GM23338 (cell line): ENCODE data around the gene DDX24. TPM values are rescaled to one million over a fixed set of nuclear protein-coding genes. Genes with fewer than 3 reads are reported as not detected.

Experiments
- ATAC-seq: fragments of 200-7000 bp; cut with Tn5 transposase; 3 replicates; pipeline ENCODE4 v1.9.1; 2020
- DNase-seq: peaks from one replicate; pipeline ENCODE4 v3.0.0-alpha.2; 2015; ENCODE audit warnings: low spot score
- H2AFZ ChIP-seq: fragments of 200-600 bp; sonication (generic); 2 replicates; pipeline ENCODE4 v1.8.0; 2016; ENCODE audit warnings: antibody characterized with exemption, mild to moderate bottlenecking, moderate library complexity
- H3F3A ChIP-seq: fragments of 200-600 bp; sonication (generic); replicated peaks from 2 replicates; pipeline ENCODE4 v1.8.0; 2017; ENCODE audit warnings: antibody characterized with exemption, mixed run types, low read depth
- H3K27ac ChIP-seq: fragments of 200-600 bp; sonication (generic); 2 replicates; pipeline ENCODE4 v1.6.1; 2016; ENCODE audit warnings: low read depth
- H3K27me3 ChIP-seq: fragments of 200-600 bp; sonication (generic); 2 replicates; pipeline ENCODE4 v1.8.0; 2016; ENCODE audit warnings: mild to moderate bottlenecking, mixed run types, moderate library complexity; ENCODE audit not compliant: insufficient read depth
- H3K36me3 ChIP-seq: fragments of 200-600 bp; sonication (generic); 2 replicates; pipeline ENCODE4 v1.8.0; 2016; ENCODE audit warnings: mild to moderate bottlenecking; ENCODE audit not compliant: insufficient read depth
- H3K4me1 ChIP-seq: fragments of 200-600 bp; sonication (generic); 2 replicates; pipeline ENCODE4 v1.8.0; 2016; ENCODE audit warnings: mild to moderate bottlenecking, moderate library complexity; ENCODE audit not compliant: insufficient read depth
- H3K4me2 ChIP-seq: fragments of 200-600 bp; sonication (generic); 2 replicates; pipeline ENCODE4 v1.7.1; 2017; ENCODE audit warnings: mixed run types
- H3K4me3 ChIP-seq: fragments of 200-600 bp; sonication (generic); 2 replicates; pipeline ENCODE4 v1.6.1; 2016; ENCODE audit warnings: mixed run types
- H3K79me2 ChIP-seq: fragments of 200-600 bp; sonication (generic); replicated peaks from 2 replicates; pipeline ENCODE4 v1.8.0; 2017; ENCODE audit warnings: mild to moderate bottlenecking; ENCODE audit not compliant: insufficient read depth
- H3K9me2 ChIP-seq: fragments of 200-600 bp; sonication (generic); 2 replicates; pipeline ENCODE4 v1.8.0; 2017; ENCODE audit not compliant: insufficient read depth
- H4K20me1 ChIP-seq: fragments of 200-600 bp; sonication (generic); replicated peaks from 2 replicates; pipeline ENCODE4 v1.8.0; 2017; ENCODE audit warnings: mild to moderate bottlenecking; ENCODE audit not compliant: insufficient read depth
- H3K27ac Mint-ChIP-seq: 2 replicates; pipeline ENCODE4 v1.8.0; 2020; ENCODE audit warnings: inconsistent platforms, mild to moderate bottlenecking, moderate library complexity, mixed read lengths
- H3K27me3 Mint-ChIP-seq: 3 replicates; pipeline ENCODE4 v1.8.0; 2022; ENCODE audit warnings: low read depth, mild to moderate bottlenecking, moderate library complexity, mixed read lengths, inconsistent platforms; ENCODE audit not compliant: insufficient read depth, poor library complexity
- H3K36me3 Mint-ChIP-seq: 3 replicates; pipeline ENCODE4 v1.8.0; 2021; ENCODE audit warnings: low read depth, mild to moderate bottlenecking, inconsistent platforms, moderate library complexity, mixed read lengths
- H3K4me1 Mint-ChIP-seq: 3 replicates; pipeline ENCODE4 v1.8.0; 2020; ENCODE audit warnings: mild to moderate bottlenecking, inconsistent platforms, mixed read lengths
- H3K4me3 Mint-ChIP-seq: 3 replicates; pipeline ENCODE4 v1.8.0; 2021; ENCODE audit warnings: moderate library complexity, mild to moderate bottlenecking, inconsistent platforms, mixed read lengths
- H3K9me3 Mint-ChIP-seq: 3 replicates; pipeline ENCODE4 v1.8.0; 2020; ENCODE audit warnings: moderate library complexity, mild to moderate bottlenecking, inconsistent platforms, mixed read lengths
- CREB1 ChIP-seq: fragments of 250-450 bp; sonication (Bioruptor Pico); IDR thresholded peaks from 2 replicates; pipeline ENCODE4 v1.5.0; 2020; ENCODE audit warnings: low read depth, mild to moderate bottlenecking, moderate library complexity
- JUNB ChIP-seq: IDR thresholded peaks from one replicate; pipeline ENCODE4 v1.6.1; 2016; ENCODE audit warnings: antibody characterized with exemption; ENCODE audit not compliant: unreplicated experiment
- NANOG ChIP-seq: IDR thresholded peaks from 2 replicates; pipeline ENCODE4 v1.6.1; 2016; ENCODE audit warnings: antibody characterized with exemption, borderline replicate concordance
- POLR2AphosphoS5 ChIP-seq: IDR thresholded peaks from 2 replicates; pipeline ENCODE4 v1.6.1; 2016; ENCODE audit warnings: antibody characterized with exemption, low read depth
- ZNF331 ChIP-seq: fragments of 250-450 bp; sonication (Bioruptor Pico); IDR thresholded peaks from 2 replicates; pipeline ENCODE4 v1.5.0; 2020; ENCODE audit warnings: low read depth, mild to moderate bottlenecking, moderate library complexity
- polyA plus RNA-seq: library from polyadenylated mRNA; unstranded; fragments of >200 nt; fragmentation: Nextera tagmentation; extraction: Ambion mirVana; gene quantifications from 2 replicates; pipeline ENCODE4 v1.2.1, GENCODE V29; 2016
- total RNA-seq: library from RNA; depleted of rRNA; stranded (reverse); fragments of >200 nt; shearing (Covaris generic); gene quantifications from 2 replicates; pipeline ENCODE4 v1.2.3, GENCODE V29; 2014
- TF ChIP-seq, protein P1 (sequence below): fragments of 250-450 bp; sonication (Bioruptor Pico); IDR thresholded peaks from 2 replicates; pipeline ENCODE4 v1.5.0; 2020; ENCODE audit warnings: mild to moderate bottlenecking, moderate library complexity
- TF ChIP-seq, protein P2 (sequence below): IDR thresholded peaks from 2 replicates; pipeline ENCODE4 v1.6.1; 2016; ENCODE audit warnings: antibody characterized with exemption

DDX24 gene
- total and polyA plus RNA-seq, 2 experiments from 2014 or later, result 150 to 265 TPM

DNA sequence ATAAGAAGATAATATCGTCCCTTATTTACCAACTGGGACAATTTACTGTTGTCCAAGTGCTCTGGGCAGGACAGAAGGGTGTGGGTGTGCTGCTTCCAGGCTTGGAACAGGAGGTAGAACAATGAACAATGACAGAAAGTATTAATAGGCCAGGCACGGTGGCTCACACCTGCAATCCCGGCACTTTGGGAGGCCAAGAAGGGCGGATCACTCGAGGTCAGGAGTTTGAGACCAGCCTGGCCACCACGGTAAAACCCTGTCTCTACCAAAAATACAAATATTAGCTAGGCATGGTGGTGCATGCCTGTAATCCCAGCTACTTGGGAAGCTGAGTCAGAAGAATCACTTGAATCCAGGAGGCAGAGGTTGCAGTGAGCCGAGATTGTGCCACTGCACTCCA lies 32.1 kb upstream of the DDX24 start:
- no peaks in the 10 kb centered on the region for H4K20me1 ChIP-seq
- Mint-ChIP-seq H3K27ac (no peak overlapping the region), H3K4me1 (peaks cover 15% of the 10 kb centered on the region), H3K27me3 (peaks cover 1% of the 10 kb centered on the region), H3K36me3 (no peaks in the 10 kb centered on the region), H3K9me3 (no peaks in the 10 kb centered on the region), H3K4me3 (no peak overlapping the region)
- no peaks in the 10 kb centered on the region for H3F3A ChIP-seq
- H3K4me1 ChIP-seq, result no peaks in the 10 kb centered on the region
- no peak overlapping the region for H3K27ac ChIP-seq
- no peak overlapping the region for H3K4me2 ChIP-seq
- H3K79me2 ChIP-seq, result no peaks in the 10 kb centered on the region
- TF ChIP-seq, protein P1, sequence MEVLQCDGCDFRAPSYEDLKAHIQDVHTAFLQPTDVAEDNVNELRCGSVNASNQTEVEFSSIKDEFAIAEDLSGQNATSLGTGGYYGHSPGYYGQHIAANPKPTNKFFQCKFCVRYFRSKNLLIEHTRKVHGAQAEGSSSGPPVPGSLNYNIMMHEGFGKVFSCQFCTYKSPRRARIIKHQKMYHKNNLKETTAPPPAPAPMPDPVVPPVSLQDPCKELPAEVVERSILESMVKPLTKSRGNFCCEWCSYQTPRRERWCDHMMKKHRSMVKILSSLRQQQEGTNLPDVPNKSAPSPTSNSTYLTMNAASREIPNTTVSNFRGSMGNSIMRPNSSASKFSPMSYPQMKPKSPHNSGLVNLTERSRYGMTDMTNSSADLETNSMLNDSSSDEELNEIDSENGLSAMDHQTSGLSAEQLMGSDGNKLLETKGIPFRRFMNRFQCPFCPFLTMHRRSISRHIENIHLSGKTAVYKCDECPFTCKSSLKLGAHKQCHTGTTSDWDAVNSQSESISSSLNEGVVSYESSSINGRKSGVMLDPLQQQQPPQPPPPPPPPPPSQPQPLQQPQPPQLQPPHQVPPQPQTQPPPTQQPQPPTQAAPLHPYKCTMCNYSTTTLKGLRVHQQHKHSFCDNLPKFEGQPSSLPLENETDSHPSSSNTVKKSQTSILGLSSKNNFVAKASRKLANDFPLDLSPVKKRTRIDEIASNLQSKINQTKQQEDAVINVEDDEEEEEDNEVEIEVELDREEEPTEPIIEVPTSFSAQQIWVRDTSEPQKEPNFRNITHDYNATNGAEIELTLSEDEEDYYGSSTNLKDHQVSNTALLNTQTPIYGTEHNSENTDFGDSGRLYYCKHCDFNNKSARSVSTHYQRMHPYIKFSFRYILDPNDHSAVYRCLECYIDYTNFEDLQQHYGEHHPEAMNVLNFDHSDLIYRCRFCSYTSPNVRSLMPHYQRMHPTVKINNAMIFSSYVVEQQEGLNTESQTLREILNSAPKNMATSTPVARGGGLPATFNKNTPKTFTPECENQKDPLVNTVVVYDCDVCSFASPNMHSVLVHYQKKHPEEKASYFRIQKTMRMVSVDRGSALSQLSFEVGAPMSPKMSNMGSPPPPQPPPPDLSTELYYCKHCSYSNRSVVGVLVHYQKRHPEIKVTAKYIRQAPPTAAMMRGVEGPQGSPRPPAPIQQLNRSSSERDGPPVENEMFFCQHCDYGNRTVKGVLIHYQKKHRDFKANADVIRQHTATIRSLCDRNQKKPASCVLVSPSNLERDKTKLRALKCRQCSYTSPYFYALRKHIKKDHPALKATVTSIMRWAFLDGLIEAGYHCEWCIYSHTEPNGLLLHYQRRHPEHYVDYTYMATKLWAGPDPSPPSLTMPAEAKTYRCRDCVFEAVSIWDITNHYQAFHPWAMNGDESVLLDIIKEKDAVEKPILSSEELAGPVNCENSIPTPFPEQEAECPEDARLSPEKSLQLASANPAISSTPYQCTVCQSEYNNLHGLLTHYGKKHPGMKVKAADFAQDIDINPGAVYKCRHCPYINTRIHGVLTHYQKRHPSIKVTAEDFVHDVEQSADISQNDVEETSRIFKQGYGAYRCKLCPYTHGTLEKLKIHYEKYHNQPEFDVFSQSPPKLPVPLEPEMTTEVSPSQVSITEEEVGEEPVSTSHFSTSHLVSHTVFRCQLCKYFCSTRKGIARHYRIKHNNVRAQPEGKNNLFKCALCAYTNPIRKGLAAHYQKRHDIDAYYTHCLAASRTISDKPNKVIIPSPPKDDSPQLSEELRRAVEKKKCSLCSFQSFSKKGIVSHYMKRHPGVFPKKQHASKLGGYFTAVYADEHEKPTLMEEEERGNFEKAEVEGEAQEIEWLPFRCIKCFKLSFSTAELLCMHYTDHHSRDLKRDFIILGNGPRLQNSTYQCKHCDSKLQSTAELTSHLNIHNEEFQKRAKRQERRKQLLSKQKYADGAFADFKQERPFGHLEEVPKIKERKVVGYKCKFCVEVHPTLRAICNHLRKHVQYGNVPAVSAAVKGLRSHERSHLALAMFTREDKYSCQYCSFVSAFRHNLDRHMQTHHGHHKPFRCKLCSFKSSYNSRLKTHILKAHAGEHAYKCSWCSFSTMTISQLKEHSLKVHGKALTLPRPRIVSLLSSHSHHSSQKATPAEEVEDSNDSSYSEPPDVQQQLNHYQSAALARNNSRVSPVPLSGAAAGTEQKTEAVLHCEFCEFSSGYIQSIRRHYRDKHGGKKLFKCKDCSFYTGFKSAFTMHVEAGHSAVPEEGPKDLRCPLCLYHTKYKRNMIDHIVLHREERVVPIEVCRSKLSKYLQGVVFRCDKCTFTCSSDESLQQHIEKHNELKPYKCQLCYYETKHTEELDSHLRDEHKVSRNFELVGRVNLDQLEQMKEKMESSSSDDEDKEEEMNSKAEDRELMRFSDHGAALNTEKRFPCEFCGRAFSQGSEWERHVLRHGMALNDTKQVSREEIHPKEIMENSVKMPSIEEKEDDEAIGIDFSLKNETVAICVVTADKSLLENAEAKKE (CRISPR knock-in tag), result no peak
- TF ChIP-seq ZNF331 (CRISPR knock-in tag) (no peak), POLR2AphosphoS5 (no peak), JUNB (no peak), CREB1 (CRISPR knock-in tag) (no peak), NANOG (no peak)
- TF ChIP-seq, protein P2, sequence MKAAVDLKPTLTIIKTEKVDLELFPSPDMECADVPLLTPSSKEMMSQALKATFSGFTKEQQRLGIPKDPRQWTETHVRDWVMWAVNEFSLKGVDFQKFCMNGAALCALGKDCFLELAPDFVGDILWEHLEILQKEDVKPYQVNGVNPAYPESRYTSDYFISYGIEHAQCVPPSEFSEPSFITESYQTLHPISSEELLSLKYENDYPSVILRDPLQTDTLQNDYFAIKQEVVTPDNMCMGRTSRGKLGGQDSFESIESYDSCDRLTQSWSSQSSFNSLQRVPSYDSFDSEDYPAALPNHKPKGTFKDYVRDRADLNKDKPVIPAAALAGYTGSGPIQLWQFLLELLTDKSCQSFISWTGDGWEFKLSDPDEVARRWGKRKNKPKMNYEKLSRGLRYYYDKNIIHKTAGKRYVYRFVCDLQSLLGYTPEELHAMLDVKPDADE, result no peak
- no peak for ATAC-seq
- DNase-seq, result no peak
- H3K9me2 ChIP-seq, result no peaks in the 10 kb centered on the region
- no peaks in the 10 kb centered on the region for H3K36me3 ChIP-seq
- H3K4me3 ChIP-seq, result no peak overlapping the region
- no peaks in the 10 kb centered on the region for H3K27me3 ChIP-seq
- no peak overlapping the region for H2AFZ ChIP-seq
